GM10266 (cell line): ENCODE results near the gene SCIMP.

Source experiments
- DNase-seq: peaks from one replicate; pipeline ENCODE4 v3.0.0; 2012; ENCODE audit errors: extremely low spot score
- CTCF ChIP-seq: IDR thresholded peaks from 2 replicates; pipeline ENCODE4 v1.5.1; 2012; ENCODE audit warnings: mild to moderate bottlenecking, low read depth; ENCODE audit not compliant: control insufficient read depth, insufficient read depth; ENCODE audit errors: missing control alignments

Gene SCIMP

GRCh38 chr17:5211458-5211857 lies 23.2 kb downstream of the SCIMP start:
- TF ChIP-seq CTCF: no peak

GRCh38 chr17:5210614-5211252 lies 23.9 kb downstream of the SCIMP start:
- no peak for DNase-seq
- TF ChIP-seq CTCF: no peak

More at GRCh38 chr17:5211458-5211857, 23.2 kb downstream of the SCIMP start:
- no peak for DNase-seq

- no peak for TF ChIP-seq CTCF
- DNase-seq: no peak
These were observed 24.6 kb downstream of the SCIMP start for GRCh38 chr17:5210091-5210490.

GRCh38 chr17:5209396-5209795 lies 25.3 kb downstream of the SCIMP start:
- TF ChIP-seq CTCF: no peak
- DNase-seq: no peak

GRCh38 chr17:5203908-5204294 lies 30.8 kb downstream of the SCIMP start:
- TF ChIP-seq CTCF: no peak
- no peak for DNase-seq

GRCh38 chr17:5203178-5203907 lies 31.3 kb downstream of the SCIMP start:
- DNase-seq: no peak
- TF ChIP-seq CTCF: no peak

- TF ChIP-seq CTCF: no peak
These were observed 33.6 kb downstream of the SCIMP start for GRCh38 chr17:5201011-5201410.

More at GRCh38 chr17:5201011-5201410, 33.6 kb downstream of the SCIMP start:
- DNase-seq: no peak
